HG02981 (cell line): ENCODE results near the gene TENT4B.

Experiments used
- ATAC-seq: cut with Tn5 transposase; IDR thresholded peaks from one replicate; pipeline ENCODE4 v1.9.1; 2021; ENCODE audit warnings: mild to moderate bottlenecking, moderate library complexity; ENCODE audit not compliant: unreplicated experiment

The TENT4B gene

DNA sequence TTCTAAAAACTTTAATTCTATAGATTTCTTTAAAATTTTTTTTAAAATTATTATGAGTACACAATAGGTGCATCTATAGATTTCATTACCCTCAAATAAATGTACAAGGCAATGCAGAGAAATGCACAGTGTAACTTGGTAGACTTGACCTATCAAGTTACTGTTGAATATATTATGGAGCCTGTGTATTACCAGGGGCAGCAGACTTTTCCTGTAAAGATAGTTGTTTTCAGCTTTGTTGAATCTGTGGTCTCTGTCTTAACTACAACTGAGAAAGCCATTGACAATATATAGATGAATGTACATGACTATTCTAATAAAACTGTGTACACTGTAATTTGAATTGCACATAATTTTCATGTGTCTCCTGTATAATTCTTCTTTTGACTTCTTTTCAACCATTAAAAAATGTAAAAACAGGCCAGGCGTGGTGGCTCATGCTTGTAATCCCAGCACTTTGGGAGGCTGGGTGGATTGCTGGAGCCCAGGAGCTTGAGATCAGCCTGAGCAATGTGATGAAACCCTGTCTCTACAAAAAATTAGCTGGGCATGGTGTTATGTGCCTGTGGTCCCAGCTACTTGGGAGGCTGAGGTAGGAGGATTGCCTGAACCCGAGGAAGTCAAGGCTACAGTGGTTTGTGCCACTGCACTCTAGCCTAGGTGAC is 39.4 kb downstream of the TENT4B start:
- no peak for ATAC-seq

DNA sequence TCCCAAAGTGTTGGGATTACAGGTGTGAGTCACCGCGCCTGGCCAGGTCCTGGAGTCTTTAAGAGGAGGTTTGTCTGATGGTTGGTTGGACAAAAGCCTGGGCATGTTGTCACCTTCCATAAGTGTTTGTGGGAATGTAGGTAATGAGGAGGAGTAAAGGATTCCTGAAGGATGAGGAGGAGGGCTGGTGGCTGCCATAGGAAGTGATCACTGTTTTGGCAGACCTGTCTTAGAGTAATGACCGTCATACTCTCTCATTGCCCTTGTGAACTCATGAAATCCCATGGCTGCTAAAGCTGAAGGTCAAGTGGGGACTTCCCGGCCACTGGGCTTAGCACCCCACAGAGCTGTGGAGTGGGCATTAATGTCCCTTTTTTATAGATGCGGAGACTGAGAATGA is 40.5 kb downstream of the TENT4B start:
- ATAC-seq, result no peak

GRCh38 chr16:50195276-50195675 is 42.2 kb downstream of the TENT4B start:
- ATAC-seq, result no peak

- no peak for ATAC-seq
Measured at GRCh38 chr16:50195756-50196155, 42.6 kb downstream of the TENT4B start.

GRCh38 chr16:50197582-50197981 is 44.5 kb downstream of the TENT4B start:
- ATAC-seq, result no peak

- ATAC-seq, result no peak
Measured at GRCh38 chr16:50198802-50199403, 45.8 kb downstream of the TENT4B start.

GRCh38 chr16:50201787-50202186 is 48.7 kb downstream of the TENT4B start:
- ATAC-seq, result no peak

GRCh38 chr16:50202926-50203624 is 50.0 kb downstream of the TENT4B start:
- ATAC-seq, result no peak

- no peak for ATAC-seq
Measured at GRCh38 chr16:50203681-50204080, 50.6 kb downstream of the TENT4B start.

GRCh38 chr16:50204453-50205108 is 51.5 kb downstream of the TENT4B start:
- ATAC-seq, result no peak

DNA sequence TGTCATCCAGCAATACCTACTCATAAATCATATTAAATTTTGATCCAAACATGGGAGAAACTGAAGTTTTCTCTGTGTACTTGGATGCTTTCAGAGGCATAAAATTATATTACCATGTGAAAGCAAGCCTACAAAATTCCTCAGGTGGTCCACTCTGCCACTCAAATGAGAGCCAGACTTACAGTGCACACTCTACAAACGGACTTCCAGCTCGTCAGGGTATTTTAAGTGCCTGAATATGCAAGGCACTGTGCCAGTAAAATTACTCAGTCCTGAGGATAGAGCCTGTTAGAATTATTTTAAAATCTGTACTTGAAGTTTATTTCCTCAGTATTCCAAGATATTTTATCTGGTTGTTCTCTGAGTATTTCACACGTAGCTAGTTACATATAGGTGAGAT is 54.5 kb downstream of the TENT4B start:
- no peak for ATAC-seq

DNA sequence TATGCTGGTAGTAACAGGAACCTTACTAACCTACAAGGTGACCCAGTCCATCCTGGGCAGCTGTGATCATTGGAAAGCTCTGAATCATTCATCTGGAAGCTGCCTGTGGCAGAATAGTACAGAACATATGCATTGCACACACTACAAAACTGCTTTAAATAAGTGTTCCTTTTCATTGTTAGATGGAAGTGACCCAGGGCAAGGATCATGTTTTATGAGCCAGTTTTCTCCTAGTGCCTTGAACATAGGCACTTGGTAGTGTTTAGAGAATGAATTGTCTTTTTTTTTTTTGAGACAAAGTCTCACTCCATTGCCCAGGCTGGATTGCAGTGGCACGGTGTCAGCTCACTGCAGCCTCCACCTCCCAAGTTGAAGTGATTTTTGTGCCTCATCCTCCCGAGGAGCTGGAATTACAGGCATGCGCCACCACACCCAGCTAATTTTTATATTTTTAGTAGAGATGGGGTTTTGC is 55.4 kb downstream of the TENT4B start:
- no peak for ATAC-seq

DNA sequence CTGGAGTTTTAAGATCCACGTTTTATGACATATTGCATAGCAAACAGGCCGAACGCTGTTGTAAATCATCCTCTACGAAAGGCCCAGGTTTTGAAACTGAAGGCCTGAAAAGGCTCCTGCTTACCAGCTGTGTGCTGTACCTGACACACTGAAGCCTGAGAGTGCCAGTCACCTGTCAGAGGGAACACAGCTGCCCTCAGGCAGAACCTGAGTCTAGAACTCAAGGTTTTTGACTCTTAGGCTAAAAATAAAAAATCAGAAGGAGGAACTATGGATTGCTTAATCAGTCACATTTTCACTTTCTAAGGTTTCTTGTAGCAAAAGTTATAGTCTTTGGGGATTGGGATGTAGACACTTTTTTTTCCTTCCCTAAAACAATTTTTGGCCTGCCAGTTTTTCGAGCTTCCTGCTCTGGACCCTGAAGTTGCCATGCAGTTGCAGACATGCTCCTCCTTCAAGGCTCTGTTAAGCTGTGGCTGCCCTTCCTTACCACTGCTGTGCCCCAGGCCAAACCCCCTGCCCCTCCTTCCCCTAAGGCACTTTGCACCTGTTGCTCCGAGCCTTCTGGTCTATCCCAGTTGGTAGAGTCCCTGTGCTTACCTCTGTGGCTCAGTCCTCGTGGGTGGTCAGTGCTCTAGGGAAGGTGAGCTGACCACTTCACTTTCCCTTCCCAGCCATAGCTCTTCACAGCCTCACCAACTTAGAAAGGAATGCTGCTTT is 56.6 kb downstream of the TENT4B start:
- no peak for ATAC-seq

- peak; percentile 84 for ATAC-seq
Measured at GRCh38 chr16:50210266-50211038, 57.3 kb downstream of the TENT4B start.

- no peak for ATAC-seq
Measured at GRCh38 chr16:50213939-50214519, 60.9 kb downstream of the TENT4B start.

- ATAC-seq, result no peak
Measured at GRCh38 chr16:50215680-50216079, 62.6 kb downstream of the TENT4B start.

GRCh38 chr16:50216231-50216630 is 63.1 kb downstream of the TENT4B start:
- no peak for ATAC-seq

GRCh38 chr16:50219402-50219975 is 66.4 kb downstream of the TENT4B start:
- no peak for ATAC-seq

DNA sequence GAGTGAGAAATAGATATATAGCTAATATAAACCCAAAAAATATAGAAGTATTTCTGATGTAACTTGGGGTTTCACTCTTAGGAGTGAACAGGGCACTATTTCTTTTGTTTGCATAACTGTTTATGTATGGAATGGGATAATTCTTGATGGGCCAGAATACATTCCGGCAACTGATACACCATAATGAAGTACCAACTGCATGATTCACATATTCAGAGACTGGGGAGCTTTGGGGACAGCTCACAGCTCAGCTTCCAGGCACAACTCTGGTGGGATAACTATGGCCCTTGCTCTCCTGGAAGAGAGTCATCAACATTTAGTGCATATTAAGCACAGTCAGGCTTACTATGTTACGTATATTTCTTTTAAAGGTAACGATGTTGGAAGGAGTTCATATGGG is 71.2 kb downstream of the TENT4B start:
- no peak for ATAC-seq
